OCI-LY7 (cell line): Measurements from ENCODE around the gene PLXNA3. TPM values are rescaled to one million over a fixed set of nuclear protein-coding genes. Genes with fewer than 3 reads are reported as not detected.

Experiments
- BruUV-seq: library from RNA; stranded (reverse); fragments of 400-500 nt; replicated peaks from 2 replicates; lab custom pipeline; 2021; lab: Mats Ljungman, UMichigan
- CTCF ChIA-PET: fragments of 300-600 bp; sonication (Branson Sonifier 250); formaldehyde crosslinking; loops from one replicate; lab custom pipeline; 2022; ENCODE audit warnings: antibody characterized with exemption; ENCODE audit not compliant: unreplicated experiment; lab: Charles Lee
- POLR2A ChIA-PET: fragments of 300-600 bp; sonication (Branson Sonifier 250); formaldehyde crosslinking; loops from one replicate; lab custom pipeline; 2022; ENCODE audit warnings: antibody characterized with exemption; lab: Charles Lee
- DNase-seq: peaks from one replicate; pipeline ENCODE4 v3.0.0-alpha.2; 2015; ENCODE audit warnings: low spot score
- H2AFZ ChIP-seq: fragments of 200-600 bp; sonication (generic), shearing (Covaris generic); 2 replicates; pipeline ENCODE4 v1.6.1; 2014; ENCODE audit warnings: mild to moderate bottlenecking, antibody characterized with exemption, low read length, moderate library complexity
- H3K27ac ChIP-seq: fragments of 200-600 bp; sonication (generic); 2 replicates; pipeline ENCODE4 v1.5.1; 2014; ENCODE audit warnings: mixed run types, low read depth, mild to moderate bottlenecking, moderate library complexity, low read length, inconsistent platforms; ENCODE audit not compliant: poor library complexity, severe bottlenecking
- H3K36me3 ChIP-seq: fragments of 200-600 bp; sonication (generic); 2 replicates; pipeline ENCODE4 v1.6.1; 2014; ENCODE audit warnings: mild to moderate bottlenecking, antibody characterized with exemption, low read length, moderate library complexity, mixed read lengths; ENCODE audit not compliant: insufficient read depth
- H3K4me1 ChIP-seq: fragments of 200-600 bp; sonication (generic); 2 replicates; pipeline ENCODE4 v1.5.1; 2014; ENCODE audit warnings: mild to moderate bottlenecking, low read length; ENCODE audit not compliant: insufficient read depth, poor library complexity, severe bottlenecking
- H3K4me2 ChIP-seq: fragments of 200-600 bp; sonication (generic); 2 replicates; pipeline ENCODE4 v1.6.1; 2014; ENCODE audit warnings: mild to moderate bottlenecking, low read length
- H3K4me3 ChIP-seq: fragments of 200-600 bp; sonication (generic); 2 replicates; pipeline ENCODE4 v1.5.1; 2014; ENCODE audit warnings: mild to moderate bottlenecking, low read depth, low read length; ENCODE audit not compliant: poor library complexity, severe bottlenecking
- H3K79me2 ChIP-seq: fragments of 200-600 bp; sonication (generic); 2 replicates; pipeline ENCODE4 v1.6.1; 2016; ENCODE audit warnings: low read depth, mild to moderate bottlenecking, low read length, moderate library complexity, mixed read lengths; ENCODE audit not compliant: insufficient read depth
- H3K9me2 ChIP-seq: fragments of 200-600 bp; sonication (generic); 2 replicates; pipeline ENCODE4 v1.6.1; 2016; ENCODE audit warnings: mild to moderate bottlenecking, low read length, mixed read lengths; ENCODE audit not compliant: insufficient read depth
- H3K9me3 ChIP-seq: fragments of 200-600 bp; sonication (generic); 2 replicates; pipeline ENCODE4 v1.6.1; 2014; ENCODE audit warnings: mild to moderate bottlenecking, mixed run types, low read length, mixed read lengths
- H4K20me1 ChIP-seq: fragments of 200-600 bp; sonication (generic); 2 replicates; pipeline ENCODE4 v1.6.1; 2014; ENCODE audit warnings: mild to moderate bottlenecking, antibody characterized with exemption, low read length, moderate library complexity, mixed read lengths; ENCODE audit not compliant: insufficient read depth
- CTCF ChIP-seq: fragments of 200-600 bp; sonication (generic); conservative IDR thresholded peaks from 2 replicates; pipeline ENCODE4 v1.5.1; 2014; ENCODE audit warnings: mild to moderate bottlenecking, antibody characterized with exemption, low read length, moderate library complexity, mixed read lengths
- EZH2phosphoT487 ChIP-seq: fragments of 200-600 bp; sonication (generic); IDR thresholded peaks from 2 replicates; pipeline ENCODE4 v1.6.1; 2018; ENCODE audit warnings: low read depth, borderline replicate concordance, mild to moderate bottlenecking, mixed run types, antibody characterized with exemption, low read length, moderate library complexity, mixed read lengths
- intact Hi-C: fragments of 100-400 bp; cut with micrococcal nuclease; formaldehyde crosslinking; loops from one replicate; pipeline ENCODE4 v1.10.0; 2022; ENCODE audit not compliant: unreplicated experiment
- total RNA-seq, 2 experiments: library from RNA; depleted of rRNA in 1 of 2; stranded (reverse); fragments of >200 nt in 1 of 2; shearing (Covaris generic) in 1 of 2; gene quantifications; 2 replicates each; pipeline ENCODE4 v1.2.3, GENCODE V29; 2014 to 2022

Gene PLXNA3
- total RNA-seq, 2 experiments from 2014 or later: 5.6 to 8.0 TPM

DNA sequence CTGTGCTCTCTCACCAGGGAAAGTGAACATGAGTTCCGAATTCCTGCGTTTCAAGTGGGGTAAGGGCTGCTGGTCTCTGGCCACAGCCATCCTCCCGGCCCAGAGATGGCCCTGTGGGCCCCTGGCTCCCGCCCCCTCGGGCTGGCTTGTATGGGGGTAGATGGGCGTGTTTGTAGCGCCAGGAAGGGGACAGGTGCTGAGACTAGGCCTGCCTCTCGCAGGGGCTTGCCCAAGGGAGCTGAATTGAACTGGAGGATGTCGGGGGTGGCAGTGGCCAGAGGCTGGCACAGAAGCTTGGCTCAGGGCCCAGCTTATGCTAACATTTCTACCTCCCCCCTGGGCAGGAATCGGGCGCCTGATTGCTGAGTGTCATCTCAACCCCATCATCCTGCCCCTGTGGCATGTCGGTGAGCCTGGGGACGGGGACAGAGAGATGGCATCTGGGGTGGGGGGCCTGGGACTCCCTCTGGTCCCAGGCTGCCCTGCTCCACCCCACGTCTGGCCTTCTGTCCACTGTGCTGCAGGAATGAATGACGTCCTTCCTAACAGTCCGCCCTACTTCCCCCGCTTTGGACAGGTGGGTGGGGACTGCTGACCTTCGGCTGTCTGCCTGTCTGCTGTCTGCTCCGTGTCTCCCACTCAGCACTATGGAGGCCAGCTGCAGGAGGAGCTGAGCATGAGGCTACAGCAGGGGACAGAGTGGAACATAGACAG is 38.2 kb upstream of the PLXNA3 start:
- no peak for TF ChIP-seq EZH2phosphoT487
- TF ChIP-seq CTCF: no peak
- Histone ChIP-seq H3K36me3 (peaks cover 5% of the 10 kb centered on the region), H3K4me2 (no peak overlapping the region), H3K79me2 (no peaks in the 10 kb centered on the region), H3K27ac (no peak overlapping the region), H2AFZ (no peak overlapping the region), H3K4me3 (no peak overlapping the region), H4K20me1 (no peaks in the 10 kb centered on the region), H3K9me3 (no peaks in the 10 kb centered on the region), H3K9me2 (no peaks in the 10 kb centered on the region), H3K4me1 (no peaks in the 10 kb centered on the region)
- no TSS peak for BruUV-seq
- no peak for DNase-seq
- CTCF ChIA-PET: no interaction called here
- POLR2A ChIA-PET: interaction anchor here (0.9 kb wide), 1 partner anchor 8 kb away, joined by 3 read pairs; no protein-coding TSS in a partner anchor
- intact Hi-C loops: no loop called here

GRCh38 chrX:154420402-154420756 is 37.7 kb upstream of the PLXNA3 start:
- Histone ChIP-seq H3K4me1 (no peaks in the 10 kb centered on the region), H3K9me3 (no peaks in the 10 kb centered on the region), H3K27ac (no peak overlapping the region), H4K20me1 (no peaks in the 10 kb centered on the region), H3K4me3 (no peak overlapping the region), H3K36me3 (peaks cover under 1% of the 10 kb centered on the region), H3K79me2 (no peaks in the 10 kb centered on the region), H2AFZ (no peak overlapping the region), H3K4me2 (no peak overlapping the region), H3K9me2 (no peaks in the 10 kb centered on the region)
- POLR2A ChIA-PET: interaction anchor here (0.9 kb wide), 1 partner anchor 8 kb away, joined by 3 read pairs; no protein-coding TSS in a partner anchor
- CTCF ChIA-PET: no interaction called here
- TF ChIP-seq CTCF: no peak
- TF ChIP-seq EZH2phosphoT487: no peak
- no peak for DNase-seq
- intact Hi-C loops: no loop called here
- no TSS peak for BruUV-seq
